Activated naive CD8-positive, alpha-beta T cell (primary cell): Measurements from ENCODE around the gene NUBPL.
"Not testable (repeated sequence)": the region's sequence is repeated elsewhere in the genome, so short reads cannot be mapped to it uniquely, and the experiment has no call there.

ENCODE experiments used
- H3K27ac Mint-ChIP-seq: one replicate; pipeline ENCODE4 v1.8.0; 2021; ENCODE audit warnings: mixed read lengths
- H3K27me3 Mint-ChIP-seq: one replicate; pipeline ENCODE4 v1.8.0; 2021; ENCODE audit warnings: mixed read lengths
- H3K36me3 Mint-ChIP-seq: one replicate; pipeline ENCODE4 v1.8.0; 2021; ENCODE audit warnings: mixed read lengths
- H3K4me1 Mint-ChIP-seq: one replicate; pipeline ENCODE4 v1.8.0; 2021; ENCODE audit warnings: low read depth, mixed read lengths
- H3K4me3 Mint-ChIP-seq: one replicate; pipeline ENCODE4 v1.8.0; 2021; ENCODE audit warnings: mild to moderate bottlenecking, mixed read lengths
- H3K9me3 Mint-ChIP-seq: one replicate; pipeline ENCODE4 v1.8.0; 2021; ENCODE audit warnings: low read depth, mixed read lengths

The NUBPL gene

DNA sequence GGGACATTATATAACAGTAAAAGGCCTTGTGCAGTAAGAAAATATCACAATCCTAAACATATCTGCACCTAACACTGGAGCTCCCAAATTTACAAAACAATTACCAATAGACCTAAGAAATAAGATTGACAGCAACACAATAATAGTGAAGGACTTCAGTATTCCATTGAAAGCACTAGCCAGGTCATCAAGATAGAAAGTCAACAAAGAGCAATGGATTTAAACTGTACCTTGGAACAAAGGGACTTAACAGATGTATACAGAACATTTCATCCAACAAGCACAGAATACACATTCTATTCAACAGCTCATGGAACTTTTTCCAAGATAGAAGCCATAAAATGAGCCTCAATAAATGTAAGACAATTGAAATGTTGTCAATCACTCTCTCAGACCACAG lies 306.4 kb downstream of the NUBPL start:
- no peak overlapping the region for H3K4me3 Mint-ChIP-seq
- H3K36me3 Mint-ChIP-seq = peaks cover 4% of the 10 kb centered on the region
- H3K27me3 Mint-ChIP-seq = no peaks in the 10 kb centered on the region
- H3K9me3 Mint-ChIP-seq = peaks cover 46% of the 10 kb centered on the region
- H3K4me1 Mint-ChIP-seq = no peaks in the 10 kb centered on the region
- H3K27ac Mint-ChIP-seq = no peak overlapping the region

DNA sequence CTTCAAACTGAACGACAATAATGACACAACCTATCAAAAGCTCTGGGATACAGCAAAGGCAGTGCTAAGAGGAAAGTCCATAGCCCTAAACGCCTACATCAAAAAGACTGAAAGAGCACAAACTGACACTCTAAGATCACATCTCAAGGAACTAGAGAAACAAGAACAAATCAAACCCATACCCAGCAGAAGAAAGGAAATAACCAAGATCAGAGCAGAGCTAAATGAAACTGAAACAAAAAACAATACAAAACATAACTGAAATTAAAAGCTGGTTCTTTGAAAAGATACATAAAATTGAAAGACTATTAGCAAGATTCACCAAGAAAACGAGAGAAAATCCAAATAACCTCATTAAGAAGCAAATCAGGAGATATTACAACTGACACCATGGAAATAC lies 306.9 kb downstream of the NUBPL start:
- H3K9me3 Mint-ChIP-seq = peaks cover 40% of the 10 kb centered on the region
- not testable (repeated sequence) for H3K4me3 Mint-ChIP-seq, H3K4me1 Mint-ChIP-seq, H3K27ac Mint-ChIP-seq, H3K36me3 Mint-ChIP-seq, H3K27me3 Mint-ChIP-seq

DNA sequence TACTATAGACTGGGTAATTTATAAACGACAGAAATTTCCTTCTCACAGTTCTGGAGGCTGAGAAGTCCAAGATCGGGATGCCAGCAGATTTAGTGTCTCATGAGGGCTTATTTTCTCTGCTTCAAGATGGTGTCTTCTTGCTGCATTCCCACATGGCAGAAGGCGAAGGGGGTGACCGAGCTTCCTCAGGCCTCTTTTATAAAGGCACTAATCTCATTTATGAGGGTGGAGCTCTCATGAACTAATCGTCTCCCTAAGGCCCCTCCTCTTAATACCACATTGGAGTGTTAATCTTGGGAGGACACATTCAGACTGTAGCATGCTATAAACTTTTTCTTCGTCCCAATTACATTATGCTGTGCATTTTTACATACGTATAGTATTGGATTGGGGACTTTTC lies 315.5 kb downstream of the NUBPL start:
- Mint-ChIP-seq H3K4me1 (no peaks in the 10 kb centered on the region), H3K4me3 (no peak overlapping the region), H3K27me3 (no peaks in the 10 kb centered on the region), H3K27ac (no peak overlapping the region), H3K9me3 (peaks cover 3% of the 10 kb centered on the region), H3K36me3 (no peaks in the 10 kb centered on the region)

DNA sequence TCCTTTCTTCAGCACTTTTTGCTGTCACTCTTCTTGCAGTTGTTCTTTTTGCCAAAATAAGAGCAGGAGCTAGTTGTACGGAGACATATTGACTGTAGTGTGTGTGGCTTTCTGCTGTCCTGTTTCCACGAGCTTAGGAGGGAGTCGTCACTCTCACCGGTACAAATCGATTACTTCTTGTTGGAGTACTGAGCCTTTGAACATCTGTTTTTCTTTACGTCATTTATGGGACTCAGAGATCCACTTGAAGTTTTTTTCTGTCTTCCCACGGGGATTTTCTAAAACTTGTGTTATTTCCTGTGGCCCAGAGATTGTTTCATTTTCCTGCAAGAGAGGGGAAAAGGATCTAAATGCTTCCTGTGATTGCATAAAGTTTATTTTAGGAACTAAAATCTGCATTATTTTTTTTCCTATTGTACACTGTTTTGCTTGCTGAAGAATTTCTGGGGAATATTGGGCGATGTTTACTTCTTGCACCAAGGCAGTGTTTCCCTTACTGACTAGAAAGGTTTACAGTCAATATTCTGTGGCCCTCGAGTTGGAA lies 316.1 kb downstream of the NUBPL start:
- H3K36me3 Mint-ChIP-seq = no peaks in the 10 kb centered on the region
- H3K4me3 Mint-ChIP-seq = no peak overlapping the region
- no peak overlapping the region for H3K27ac Mint-ChIP-seq
- H3K4me1 Mint-ChIP-seq = no peaks in the 10 kb centered on the region
- H3K9me3 Mint-ChIP-seq = no peaks in the 10 kb centered on the region
- no peaks in the 10 kb centered on the region for H3K27me3 Mint-ChIP-seq

DNA sequence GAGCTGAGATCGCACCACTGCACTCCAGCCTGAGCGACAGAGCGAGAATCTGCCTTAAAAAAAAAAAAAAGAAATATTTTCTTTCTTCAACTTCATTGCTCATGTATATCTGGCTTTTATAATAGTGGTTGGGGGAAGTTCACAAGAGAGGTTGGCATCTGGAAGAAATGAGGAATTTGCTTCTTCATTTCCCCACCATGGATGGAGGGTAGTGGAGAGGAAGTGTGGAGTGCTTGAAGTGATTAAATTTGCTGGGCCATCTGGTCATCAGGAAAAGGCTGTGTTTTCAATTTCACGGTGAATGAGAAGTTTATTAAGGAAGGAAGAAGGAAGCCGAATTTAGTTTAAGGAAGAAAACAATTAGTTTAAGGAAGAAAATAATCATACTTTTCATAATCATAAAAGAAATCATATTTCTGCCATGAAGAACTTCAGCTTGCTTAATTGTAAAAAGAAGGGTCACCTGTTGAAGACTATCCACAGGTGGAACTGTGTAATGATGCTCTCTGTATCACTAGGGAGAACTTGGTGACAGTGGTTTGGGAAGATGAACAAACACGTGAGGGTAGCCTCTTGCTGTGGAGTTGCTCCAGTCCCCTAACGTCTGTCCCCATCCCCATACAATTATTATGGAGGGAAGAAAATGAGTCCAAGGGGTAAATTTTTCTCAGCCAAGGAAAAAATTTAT lies 318.6 kb downstream of the NUBPL start:
- Mint-ChIP-seq H3K4me3 (no peak overlapping the region), H3K9me3 (no peaks in the 10 kb centered on the region), H3K4me1 (no peaks in the 10 kb centered on the region), H3K36me3 (no peaks in the 10 kb centered on the region), H3K27ac (no peak overlapping the region), H3K27me3 (no peaks in the 10 kb centered on the region)

DNA sequence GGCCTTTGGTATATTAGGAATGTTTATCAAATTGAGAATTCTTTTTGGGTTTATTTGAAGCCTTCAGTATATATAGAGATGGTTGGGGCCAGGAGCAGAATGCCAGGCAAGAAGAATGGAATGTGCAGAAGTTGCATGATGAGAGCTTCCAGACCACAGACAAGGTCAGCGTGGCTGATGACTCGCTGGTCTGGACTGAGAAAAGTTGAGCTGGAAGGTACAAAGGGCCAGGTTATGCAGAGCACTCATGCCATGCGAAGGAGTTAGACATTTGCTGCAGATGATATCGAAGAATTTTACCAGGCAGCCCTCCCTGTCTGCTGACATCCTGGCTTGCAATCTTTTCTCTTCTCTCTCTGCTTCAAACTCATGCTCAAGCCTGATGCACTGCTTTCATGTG lies 319.7 kb downstream of the NUBPL start:
- Mint-ChIP-seq H3K27ac (no peak overlapping the region), H3K9me3 (no peaks in the 10 kb centered on the region), H3K4me1 (no peaks in the 10 kb centered on the region), H3K36me3 (no peaks in the 10 kb centered on the region), H3K27me3 (no peaks in the 10 kb centered on the region), H3K4me3 (no peak overlapping the region)

DNA sequence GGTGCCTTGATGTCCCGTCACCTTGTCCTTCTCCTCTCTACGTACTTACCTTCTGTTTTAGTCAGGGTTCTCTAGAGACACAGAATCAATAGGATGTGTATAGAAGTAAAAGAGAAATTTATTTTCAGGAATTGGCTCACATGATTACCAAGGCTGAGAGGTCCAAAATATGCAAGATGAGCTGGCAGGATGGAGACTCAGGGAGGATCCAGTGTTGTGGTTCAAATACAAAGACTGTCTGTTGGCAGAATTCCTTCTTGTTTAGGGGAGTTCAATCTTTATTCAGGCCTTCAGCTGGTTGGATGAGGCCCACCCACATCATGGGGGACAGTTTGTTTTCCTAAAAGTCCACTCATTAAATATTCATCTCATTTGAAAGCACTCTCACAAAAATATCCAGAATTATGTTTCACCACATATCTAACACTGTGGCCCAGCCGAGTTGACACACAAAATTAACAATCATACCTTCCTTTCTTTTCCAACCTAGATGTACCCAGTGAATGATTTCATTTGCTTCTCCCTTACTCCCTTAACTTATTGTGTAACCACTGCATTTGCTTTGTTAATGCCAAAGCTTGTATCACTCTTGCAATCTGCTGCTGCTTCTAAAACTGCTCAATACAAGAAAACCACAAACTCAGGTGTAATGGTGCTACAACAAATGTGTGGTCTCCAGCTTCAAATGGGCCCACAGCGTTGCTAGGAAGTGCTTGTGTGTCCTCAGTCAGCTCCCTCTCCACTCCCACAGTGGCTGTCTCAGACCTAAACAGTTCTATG lies 320.5 kb downstream of the NUBPL start:
- Mint-ChIP-seq H3K27ac (no peak overlapping the region), H3K4me3 (no peak overlapping the region), H3K9me3 (no peaks in the 10 kb centered on the region), H3K27me3 (no peaks in the 10 kb centered on the region), H3K36me3 (no peaks in the 10 kb centered on the region), H3K4me1 (no peaks in the 10 kb centered on the region)

DNA sequence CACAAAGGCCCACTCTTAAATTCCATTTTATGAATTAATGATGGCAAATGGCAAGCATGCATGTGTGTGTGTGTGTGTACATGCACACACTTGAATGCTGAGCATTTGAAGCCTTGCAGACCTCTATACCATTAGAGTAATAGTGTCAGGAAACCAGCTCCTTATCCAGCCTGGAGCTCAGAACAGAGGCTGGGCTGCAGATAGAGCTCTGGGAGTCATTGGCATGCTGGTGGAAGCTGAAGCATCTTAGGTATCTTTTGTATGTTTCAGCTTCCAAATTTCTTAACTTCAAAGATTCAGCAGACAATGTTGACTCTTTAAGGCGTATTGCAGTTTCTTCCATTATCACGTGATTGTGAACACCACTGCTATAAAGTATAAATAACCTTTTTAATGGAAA lies 323.0 kb downstream of the NUBPL start:
- Mint-ChIP-seq H3K4me1 (no peaks in the 10 kb centered on the region), H3K27ac (no peak overlapping the region), H3K9me3 (no peaks in the 10 kb centered on the region), H3K4me3 (no peak overlapping the region), H3K27me3 (no peaks in the 10 kb centered on the region), H3K36me3 (no peaks in the 10 kb centered on the region)

DNA sequence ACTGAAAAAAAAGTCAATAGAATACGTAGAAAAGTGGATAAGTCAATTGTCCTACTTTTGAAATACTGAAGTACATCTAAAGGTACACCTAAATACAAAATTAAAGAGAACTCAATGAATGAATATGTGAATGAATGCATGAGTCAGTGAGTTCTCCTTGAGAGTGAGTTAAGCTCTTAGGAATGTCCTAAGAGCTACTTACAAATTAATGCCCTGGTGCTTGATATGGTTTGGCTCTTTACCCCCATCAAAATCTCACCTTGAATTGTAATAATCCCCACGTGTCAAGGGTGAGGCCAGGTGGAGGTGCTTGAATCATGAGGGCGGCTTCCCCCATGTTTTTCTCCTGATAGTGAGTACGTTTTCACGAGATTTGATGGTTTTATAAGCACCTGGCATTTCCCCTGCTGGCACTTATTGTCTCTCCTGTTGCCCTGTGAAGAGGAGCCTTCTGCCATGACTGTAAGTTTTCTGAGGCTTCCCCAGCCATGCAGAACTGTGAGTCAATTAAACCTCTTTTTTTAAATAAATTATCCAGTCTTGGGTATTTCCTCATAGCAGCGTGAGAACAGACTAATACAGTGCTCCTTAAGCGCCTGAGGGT lies 323.7 kb downstream of the NUBPL start:
- H3K9me3 Mint-ChIP-seq = no peaks in the 10 kb centered on the region
- H3K36me3 Mint-ChIP-seq = no peaks in the 10 kb centered on the region
- no peaks in the 10 kb centered on the region for H3K27me3 Mint-ChIP-seq
- H3K4me3 Mint-ChIP-seq = no peak overlapping the region
- H3K27ac Mint-ChIP-seq = no peak overlapping the region
- no peaks in the 10 kb centered on the region for H3K4me1 Mint-ChIP-seq

DNA sequence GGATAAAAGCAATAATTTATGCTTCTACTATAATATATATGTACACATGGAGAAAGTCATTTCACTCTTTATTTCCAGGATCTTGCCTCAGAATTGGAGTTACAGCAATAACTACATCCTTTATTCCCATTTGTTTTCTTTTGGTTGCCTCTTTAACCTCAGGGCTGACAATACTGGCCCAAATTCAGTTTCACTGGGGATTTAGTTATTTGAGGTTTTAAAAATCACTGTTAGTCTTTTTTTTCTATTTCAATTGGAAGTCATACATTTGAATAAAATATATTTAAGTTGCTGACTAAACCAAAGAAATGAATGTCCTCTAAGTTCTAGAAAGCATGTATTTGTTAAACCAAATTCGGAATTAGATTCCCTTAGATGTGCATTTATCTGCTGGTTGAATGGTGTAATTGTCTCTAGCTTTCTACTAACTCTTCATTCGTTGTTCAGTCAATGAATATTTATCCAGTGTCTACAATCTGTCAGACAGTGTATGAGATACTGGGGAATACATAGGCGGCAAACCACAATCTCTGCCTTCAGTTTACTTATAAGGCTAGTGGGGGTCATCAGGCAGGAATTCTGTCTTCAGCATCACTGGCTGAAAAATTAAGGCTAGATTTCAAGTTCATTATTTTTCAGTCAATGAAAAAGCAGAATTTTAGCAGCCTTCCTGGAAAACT lies 325.1 kb downstream of the NUBPL start:
- H3K9me3 Mint-ChIP-seq = no peaks in the 10 kb centered on the region
- H3K4me1 Mint-ChIP-seq = no peaks in the 10 kb centered on the region
- H3K27ac Mint-ChIP-seq = no peak overlapping the region
- H3K27me3 Mint-ChIP-seq = no peaks in the 10 kb centered on the region
- no peak overlapping the region for H3K4me3 Mint-ChIP-seq
- no peaks in the 10 kb centered on the region for H3K36me3 Mint-ChIP-seq

DNA sequence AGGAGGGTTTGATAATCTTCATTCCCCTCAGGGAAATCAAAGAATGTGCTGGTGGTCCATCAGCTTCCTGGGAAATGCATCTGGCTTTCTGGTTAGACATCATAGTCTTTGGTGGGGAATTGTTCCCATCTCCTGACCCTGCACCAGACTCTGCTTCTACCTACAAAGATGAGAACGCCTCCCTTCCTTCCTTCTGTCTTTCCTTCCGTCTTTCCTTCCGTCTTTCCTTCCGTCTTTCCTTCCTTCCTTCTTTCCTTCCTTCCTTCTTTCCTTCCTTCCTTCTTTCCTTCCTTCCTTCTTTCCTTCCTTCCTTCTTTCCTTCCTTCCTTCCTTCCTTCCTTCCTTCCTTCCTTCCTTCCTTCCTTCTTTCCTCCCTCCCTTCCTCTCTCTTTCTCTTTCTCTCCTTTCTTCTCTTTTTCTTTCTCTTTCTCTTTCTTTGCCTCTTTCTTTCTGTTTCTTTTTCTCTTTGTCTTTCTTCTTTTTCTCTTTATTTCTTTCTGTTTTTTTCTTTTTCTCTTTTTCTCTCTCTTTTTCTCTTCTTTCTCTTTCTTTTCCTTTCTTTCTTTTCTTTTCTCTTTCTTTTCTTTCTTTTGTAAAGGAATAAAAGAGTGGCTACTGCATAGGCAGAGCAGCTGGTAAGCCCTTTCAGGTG lies 326.9 kb downstream of the NUBPL start:
- H3K4me1 Mint-ChIP-seq = no peaks in the 10 kb centered on the region
- no peak overlapping the region for H3K4me3 Mint-ChIP-seq
- H3K9me3 Mint-ChIP-seq = no peaks in the 10 kb centered on the region
- no peaks in the 10 kb centered on the region for H3K36me3 Mint-ChIP-seq
- peaks cover 4% of the 10 kb centered on the region for H3K27me3 Mint-ChIP-seq
- H3K27ac Mint-ChIP-seq = no peak overlapping the region

DNA sequence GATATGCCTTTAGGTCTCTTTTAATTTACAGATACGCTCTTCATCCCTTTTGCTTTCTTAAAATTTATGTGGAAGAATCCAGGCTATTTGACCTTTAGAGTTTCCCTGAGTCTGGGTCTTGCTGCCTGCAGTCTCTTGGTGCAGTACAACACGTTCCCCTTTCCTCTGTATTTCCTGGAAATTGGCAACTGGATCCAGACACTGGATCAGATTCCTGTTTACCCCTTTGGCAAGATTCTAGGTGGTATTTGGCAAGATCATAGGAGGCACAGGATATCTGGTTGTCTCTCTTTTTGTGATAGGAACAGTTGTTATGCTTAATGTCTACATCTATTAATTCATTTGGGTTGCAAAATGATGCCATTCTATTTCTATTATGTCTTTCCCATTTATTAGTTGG lies 328.1 kb downstream of the NUBPL start:
- H3K4me1 Mint-ChIP-seq = no peaks in the 10 kb centered on the region
- no peak overlapping the region for H3K27ac Mint-ChIP-seq
- H3K9me3 Mint-ChIP-seq = no peaks in the 10 kb centered on the region
- H3K36me3 Mint-ChIP-seq = no peaks in the 10 kb centered on the region
- peaks cover 4% of the 10 kb centered on the region for H3K27me3 Mint-ChIP-seq
- no peak overlapping the region for H3K4me3 Mint-ChIP-seq

DNA sequence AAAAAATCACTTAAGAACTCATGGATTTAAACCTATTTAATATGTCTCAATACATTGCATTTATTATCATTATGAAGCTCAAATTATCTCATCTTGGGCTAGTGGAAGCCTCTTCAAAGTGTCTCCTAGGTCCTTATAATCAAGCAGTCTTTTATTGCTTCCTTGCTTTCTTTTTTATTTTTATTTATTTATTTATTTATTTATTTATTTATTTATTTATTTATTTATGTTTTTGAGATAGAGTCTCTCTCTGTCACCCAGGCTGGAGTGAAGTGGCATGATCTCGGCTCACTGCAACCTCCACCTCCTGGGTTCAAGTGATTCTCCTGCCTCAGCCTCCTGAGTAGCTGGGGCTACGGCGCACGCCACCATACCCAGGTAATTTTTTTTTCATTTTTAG lies 329.0 kb downstream of the NUBPL start:
- H3K27ac Mint-ChIP-seq, H3K4me1 Mint-ChIP-seq, H3K4me3 Mint-ChIP-seq, H3K36me3 Mint-ChIP-seq, H3K9me3 Mint-ChIP-seq, H3K27me3 Mint-ChIP-seq: not testable (repeated sequence)

DNA sequence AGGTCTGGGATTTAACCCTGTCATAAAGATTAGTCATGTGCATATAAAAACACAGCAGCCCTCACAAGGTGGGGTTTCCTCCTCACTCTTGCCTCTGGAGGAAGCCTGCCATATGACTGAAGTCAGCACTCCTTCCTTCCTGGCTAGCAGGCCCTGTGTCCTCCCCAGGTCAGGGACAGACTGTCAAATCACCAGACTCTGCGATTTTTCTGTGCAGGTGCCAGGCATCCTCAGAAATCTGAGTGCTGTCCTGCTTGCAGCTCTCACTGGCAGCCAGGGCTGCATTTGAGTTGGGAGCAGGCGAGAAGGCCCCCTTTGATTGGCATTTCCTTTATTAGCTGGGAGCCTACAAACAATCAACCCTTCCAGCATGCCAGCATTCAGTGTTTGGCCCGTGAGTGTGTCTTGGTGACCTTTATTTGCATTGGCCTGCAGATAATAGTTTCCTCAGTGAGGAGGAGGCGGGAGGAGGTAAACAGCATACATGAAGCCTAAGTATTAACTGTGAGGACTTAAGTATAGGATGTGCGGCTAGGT lies 332.1 kb downstream of the NUBPL start:
- Mint-ChIP-seq H3K27ac (no peak overlapping the region), H3K36me3 (no peaks in the 10 kb centered on the region), H3K27me3 (peaks cover 8% of the 10 kb centered on the region), H3K9me3 (no peaks in the 10 kb centered on the region), H3K4me1 (no peaks in the 10 kb centered on the region), H3K4me3 (no peak overlapping the region)
